Neural cell (in vitro differentiated cells): Measurements from ENCODE around the gene RBKS. TPM values are rescaled to one million over a fixed set of nuclear protein-coding genes. Genes with fewer than 3 reads are reported as not detected.

Source experiments
- H2AFZ ChIP-seq: fragments of 200-600, 300-800 bp; sonication (generic), shearing (Covaris generic); 2 replicates; pipeline ENCODE4 v1.6.0; 2014; ENCODE audit warnings: low read depth, mild to moderate bottlenecking, antibody characterized with exemption, low read length, moderate library complexity
- H3F3A ChIP-seq: fragments of 200-600 bp; shearing (Covaris generic); 2 replicates; pipeline ENCODE4 v1.6.1; 2016; ENCODE audit warnings: mild to moderate bottlenecking, moderate library complexity, mixed read lengths, antibody characterized with exemption, low read length; ENCODE audit not compliant: insufficient read depth, poor library complexity, severe bottlenecking
- H3K27ac ChIP-seq: fragments of 200-600, 300-800 bp; sonication (generic), shearing (Covaris generic); 2 replicates; pipeline ENCODE4 v1.5.1; 2014; ENCODE audit warnings: mild to moderate bottlenecking, low read length, moderate library complexity
- H3K27me3 ChIP-seq: fragments of 300-800, 200-600 bp; sonication (generic), shearing (Covaris generic); 2 replicates; pipeline ENCODE4 v1.6.0; 2014; ENCODE audit warnings: mild to moderate bottlenecking, low read depth, low read length, moderate library complexity; ENCODE audit not compliant: insufficient read depth
- H3K36me3 ChIP-seq: fragments of 300-800, 200-600 bp; sonication (generic), shearing (Covaris generic); 2 replicates; pipeline ENCODE4 v1.5.1; 2014; ENCODE audit warnings: mild to moderate bottlenecking, antibody characterized with exemption, low read length, moderate library complexity; ENCODE audit not compliant: insufficient read depth
- H3K4me2 ChIP-seq: fragments of 300-800, 200-600 bp; sonication (generic), shearing (Covaris generic); 2 replicates; pipeline ENCODE4 v1.6.0; 2014; ENCODE audit warnings: mild to moderate bottlenecking, low read length
- H3K4me3 ChIP-seq: fragments of 300-800, 200-600 bp; sonication (generic), shearing (Covaris generic); 2 replicates; pipeline ENCODE4 v1.5.1; 2014; ENCODE audit warnings: mild to moderate bottlenecking, low read length, moderate library complexity
- H3K79me2 ChIP-seq: fragments of 200-600 bp; shearing (Covaris generic); replicated peaks from 2 replicates; pipeline ENCODE4 v1.6.0; 2014; ENCODE audit warnings: mild to moderate bottlenecking, low read length, moderate library complexity; ENCODE audit not compliant: insufficient read depth
- H3K9ac ChIP-seq: fragments of 300-800, 200-600 bp; sonication (generic), shearing (Covaris generic); 2 replicates; pipeline ENCODE4 v1.6.1; 2016; ENCODE audit warnings: mild to moderate bottlenecking, low read length, mixed read lengths
- H3K9me2 ChIP-seq: fragments of 200-600 bp; shearing (Covaris generic); 2 replicates; pipeline ENCODE4 v1.6.1; 2016; ENCODE audit warnings: mild to moderate bottlenecking, low read length, mixed read lengths; ENCODE audit not compliant: insufficient read depth
- H3K9me3 ChIP-seq: fragments of 200-600, 300-800 bp; sonication (generic), shearing (Covaris generic); 2 replicates; pipeline ENCODE4 v1.6.1; 2016; ENCODE audit warnings: mild to moderate bottlenecking, mixed run types, low read length, moderate library complexity, mixed read lengths
- H4K20me1 ChIP-seq: fragments of 200-600 bp; shearing (Covaris generic); 2 replicates; pipeline ENCODE4 v1.6.1; 2016; ENCODE audit warnings: mild to moderate bottlenecking, mixed run types; ENCODE audit not compliant: insufficient read depth
- EP300 ChIP-seq: fragments of 450-650 bp; conservative IDR thresholded peaks from 2 replicates; pipeline ENCODE4 v1.6.1; 2014; ENCODE audit warnings: antibody characterized with exemption, mild to moderate bottlenecking, moderate library complexity; ENCODE audit not compliant: poor library complexity, severe bottlenecking
- EZH2 ChIP-seq: fragments of 200-600, 300-800 bp; shearing (Covaris generic), sonication (generic); IDR thresholded peaks from 2 replicates; pipeline ENCODE4 v1.6.1; 2014; ENCODE audit warnings: antibody characterized with exemption, low read length, borderline replicate concordance, mild to moderate bottlenecking; ENCODE audit not compliant: insufficient read depth, poor library complexity, severe bottlenecking
- MXI1 ChIP-seq: fragments of 450-650 bp; conservative IDR thresholded peaks from 2 replicates; pipeline ENCODE4 v1.6.1; 2014; ENCODE audit warnings: antibody characterized with exemption, mild to moderate bottlenecking; ENCODE audit not compliant: poor library complexity, severe bottlenecking
- POLR2AphosphoS5 ChIP-seq: IDR thresholded peaks from 2 replicates; pipeline ENCODE4 v1.6.1; 2012
- RAD21 ChIP-seq: fragments of 450-650 bp; conservative IDR thresholded peaks from 2 replicates; pipeline ENCODE4 v1.6.1; 2014; ENCODE audit warnings: antibody characterized with exemption, mild to moderate bottlenecking, moderate library complexity
- SMC3 ChIP-seq: fragments of 450-650 bp; conservative IDR thresholded peaks from 2 replicates; pipeline ENCODE4 v1.6.1; 2014; ENCODE audit warnings: antibody characterized with exemption, mild to moderate bottlenecking, moderate library complexity; ENCODE audit not compliant: poor library complexity
- TAF1 ChIP-seq: IDR thresholded peaks from 2 replicates; pipeline ENCODE4 v1.6.1; 2012; ENCODE audit warnings: low read depth
- polyA plus RNA-seq: library from polyadenylated mRNA; depleted of rRNA; stranded (reverse); fragments of >200 nt; gene quantifications from 2 replicates; pipeline ENCODE4 v1.2.3, GENCODE V29; 2014
- TF ChIP-seq, protein P1 (sequence below): IDR thresholded peaks from 2 replicates; pipeline ENCODE4 v1.6.1; 2012; ENCODE audit warnings: borderline replicate concordance
- TF ChIP-seq, protein P2 (sequence below): fragments of 450-650 bp; IDR thresholded peaks from 2 replicates; pipeline ENCODE4 v1.5.1; 2014; ENCODE audit warnings: antibody characterized with exemption, mild to moderate bottlenecking, moderate library complexity; ENCODE audit not compliant: poor library complexity, severe bottlenecking

Gene RBKS
- polyA plus RNA-seq, 1 donor from 2014 or later = 5.4 TPM

DNA sequence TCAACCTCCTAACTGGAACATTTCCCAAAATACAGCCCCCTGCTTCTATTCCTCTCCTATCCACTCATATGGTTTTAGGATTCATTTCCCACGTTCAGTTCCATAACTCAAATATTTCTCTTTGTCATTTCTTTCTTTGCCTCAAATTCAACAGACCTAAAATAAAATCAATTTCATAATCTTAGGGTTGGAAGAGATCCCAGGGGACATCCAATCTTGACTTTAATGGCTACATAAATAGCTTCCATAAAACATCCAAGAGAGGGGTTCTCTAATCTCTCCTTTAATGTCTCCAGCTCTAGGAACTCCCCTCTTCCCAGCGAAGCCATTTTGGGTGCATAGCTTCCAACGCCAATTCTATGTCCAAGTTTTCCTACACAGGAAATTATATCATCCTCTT lies 33.8 kb downstream of the RBKS start:
- no peak overlapping the region for H3K4me2 ChIP-seq

DNA sequence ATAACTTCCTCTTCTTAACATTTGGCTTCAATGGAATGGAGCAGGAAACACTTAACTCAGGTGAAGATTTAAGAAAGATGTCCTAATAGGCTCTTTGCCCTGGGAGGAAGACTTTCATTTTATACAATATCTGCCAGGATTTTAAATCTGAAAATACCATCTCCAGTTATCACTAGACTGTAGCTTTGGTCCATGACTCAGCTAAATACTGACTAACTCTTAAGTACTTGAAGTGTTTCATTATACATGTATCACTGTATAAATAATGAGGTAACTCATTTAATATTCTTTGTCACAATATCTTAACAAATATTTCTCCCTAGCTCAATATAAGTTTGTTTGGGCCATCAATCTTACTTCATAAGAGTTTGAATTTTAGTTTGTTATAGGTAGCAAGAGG lies 34.7 kb downstream of the RBKS start:
- Histone ChIP-seq H3K9me3 (peaks cover 4% of the 10 kb centered on the region), H3K9me2 (no peaks in the 10 kb centered on the region), H3K79me2 (no peaks in the 10 kb centered on the region), H3K4me2 (no peak overlapping the region), H3F3A (no peaks in the 10 kb centered on the region), H3K9ac (no peak overlapping the region), H3K27ac (no peak overlapping the region), H4K20me1 (no peaks in the 10 kb centered on the region), H3K27me3 (no peaks in the 10 kb centered on the region), H2AFZ (no peak overlapping the region), H3K4me3 (no peak overlapping the region), H3K36me3 (peaks cover 6% of the 10 kb centered on the region)
- TF ChIP-seq MXI1 (no peak), SMC3 (no peak), EP300 (no peak), RAD21 (no peak), EZH2 (no peak), TAF1 (no peak), POLR2AphosphoS5 (no peak)
- TF ChIP-seq, protein P1, sequence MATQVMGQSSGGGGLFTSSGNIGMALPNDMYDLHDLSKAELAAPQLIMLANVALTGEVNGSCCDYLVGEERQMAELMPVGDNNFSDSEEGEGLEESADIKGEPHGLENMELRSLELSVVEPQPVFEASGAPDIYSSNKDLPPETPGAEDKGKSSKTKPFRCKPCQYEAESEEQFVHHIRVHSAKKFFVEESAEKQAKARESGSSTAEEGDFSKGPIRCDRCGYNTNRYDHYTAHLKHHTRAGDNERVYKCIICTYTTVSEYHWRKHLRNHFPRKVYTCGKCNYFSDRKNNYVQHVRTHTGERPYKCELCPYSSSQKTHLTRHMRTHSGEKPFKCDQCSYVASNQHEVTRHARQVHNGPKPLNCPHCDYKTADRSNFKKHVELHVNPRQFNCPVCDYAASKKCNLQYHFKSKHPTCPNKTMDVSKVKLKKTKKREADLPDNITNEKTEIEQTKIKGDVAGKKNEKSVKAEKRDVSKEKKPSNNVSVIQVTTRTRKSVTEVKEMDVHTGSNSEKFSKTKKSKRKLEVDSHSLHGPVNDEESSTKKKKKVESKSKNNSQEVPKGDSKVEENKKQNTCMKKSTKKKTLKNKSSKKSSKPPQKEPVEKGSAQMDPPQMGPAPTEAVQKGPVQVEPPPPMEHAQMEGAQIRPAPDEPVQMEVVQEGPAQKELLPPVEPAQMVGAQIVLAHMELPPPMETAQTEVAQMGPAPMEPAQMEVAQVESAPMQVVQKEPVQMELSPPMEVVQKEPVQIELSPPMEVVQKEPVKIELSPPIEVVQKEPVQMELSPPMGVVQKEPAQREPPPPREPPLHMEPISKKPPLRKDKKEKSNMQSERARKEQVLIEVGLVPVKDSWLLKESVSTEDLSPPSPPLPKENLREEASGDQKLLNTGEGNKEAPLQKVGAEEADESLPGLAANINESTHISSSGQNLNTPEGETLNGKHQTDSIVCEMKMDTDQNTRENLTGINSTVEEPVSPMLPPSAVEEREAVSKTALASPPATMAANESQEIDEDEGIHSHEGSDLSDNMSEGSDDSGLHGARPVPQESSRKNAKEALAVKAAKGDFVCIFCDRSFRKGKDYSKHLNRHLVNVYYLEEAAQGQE = no peak
- TF ChIP-seq, protein P2, sequence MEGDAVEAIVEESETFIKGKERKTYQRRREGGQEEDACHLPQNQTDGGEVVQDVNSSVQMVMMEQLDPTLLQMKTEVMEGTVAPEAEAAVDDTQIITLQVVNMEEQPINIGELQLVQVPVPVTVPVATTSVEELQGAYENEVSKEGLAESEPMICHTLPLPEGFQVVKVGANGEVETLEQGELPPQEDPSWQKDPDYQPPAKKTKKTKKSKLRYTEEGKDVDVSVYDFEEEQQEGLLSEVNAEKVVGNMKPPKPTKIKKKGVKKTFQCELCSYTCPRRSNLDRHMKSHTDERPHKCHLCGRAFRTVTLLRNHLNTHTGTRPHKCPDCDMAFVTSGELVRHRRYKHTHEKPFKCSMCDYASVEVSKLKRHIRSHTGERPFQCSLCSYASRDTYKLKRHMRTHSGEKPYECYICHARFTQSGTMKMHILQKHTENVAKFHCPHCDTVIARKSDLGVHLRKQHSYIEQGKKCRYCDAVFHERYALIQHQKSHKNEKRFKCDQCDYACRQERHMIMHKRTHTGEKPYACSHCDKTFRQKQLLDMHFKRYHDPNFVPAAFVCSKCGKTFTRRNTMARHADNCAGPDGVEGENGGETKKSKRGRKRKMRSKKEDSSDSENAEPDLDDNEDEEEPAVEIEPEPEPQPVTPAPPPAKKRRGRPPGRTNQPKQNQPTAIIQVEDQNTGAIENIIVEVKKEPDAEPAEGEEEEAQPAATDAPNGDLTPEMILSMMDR = no peak

More for the DNA sequence above, 33.8 kb downstream of the RBKS start:
- no peaks in the 10 kb centered on the region for H3K9me2 ChIP-seq
- no peak overlapping the region for H3K9ac ChIP-seq
- no peak overlapping the region for H3K27ac ChIP-seq
- no peaks in the 10 kb centered on the region for H3F3A ChIP-seq
- peaks cover 4% of the 10 kb centered on the region for H3K9me3 ChIP-seq
- TF ChIP-seq RAD21 = no peak
- no peak for TF ChIP-seq EP300
- TF ChIP-seq POLR2AphosphoS5 = no peak
- TF ChIP-seq MXI1 = no peak
- TF ChIP-seq, protein P1 = no peak
- no peak for TF ChIP-seq EZH2
- TF ChIP-seq, protein P2 = no peak
- TF ChIP-seq TAF1 = no peak
- TF ChIP-seq SMC3 = no peak
- peaks cover 6% of the 10 kb centered on the region for H3K36me3 ChIP-seq
- H3K27me3 ChIP-seq = no peaks in the 10 kb centered on the region
- H3K4me3 ChIP-seq = no peak overlapping the region
- no peaks in the 10 kb centered on the region for H3K79me2 ChIP-seq
- H2AFZ ChIP-seq = no peak overlapping the region
- H4K20me1 ChIP-seq = no peaks in the 10 kb centered on the region
